Measurements from ENCODE around the gene LRRIQ1.

The LRRIQ1 gene

DNA sequence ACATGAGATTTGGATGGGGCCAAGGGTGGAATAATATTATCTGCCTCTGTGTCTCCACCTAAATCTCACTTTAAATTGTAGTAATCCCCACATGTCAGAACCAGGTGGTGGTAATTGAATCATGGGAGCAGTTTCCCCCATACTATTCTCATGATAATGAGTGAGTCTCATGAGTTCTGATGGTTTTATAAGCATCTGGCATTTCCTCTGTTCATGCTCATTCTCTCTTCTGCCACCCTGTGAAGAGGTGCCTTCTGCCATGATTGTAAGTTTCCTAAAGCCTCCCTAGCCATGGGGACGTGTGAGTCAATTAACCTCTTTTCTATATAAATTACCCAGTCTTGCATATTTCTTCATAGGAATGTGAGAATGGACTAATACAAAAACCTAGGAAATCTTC lies 29.9 kb upstream of the LRRIQ1 start:
- no peaks in the 10 kb centered on the region for H3K36me3 ChIP-seq (replicated peaks; ENCODE audit: insufficient read depth, low read length)
- no peak overlapping the region for H3K4me2 ChIP-seq (ENCODE audit: low read depth, low read length)
- H3K27me3 ChIP-seq (replicated peaks; ENCODE audit: insufficient read depth, low read length): no peaks in the 10 kb centered on the region
- H3K79me2 ChIP-seq (ENCODE audit: low read length): no peaks in the 10 kb centered on the region
- TF ChIP-seq, protein P1, sequence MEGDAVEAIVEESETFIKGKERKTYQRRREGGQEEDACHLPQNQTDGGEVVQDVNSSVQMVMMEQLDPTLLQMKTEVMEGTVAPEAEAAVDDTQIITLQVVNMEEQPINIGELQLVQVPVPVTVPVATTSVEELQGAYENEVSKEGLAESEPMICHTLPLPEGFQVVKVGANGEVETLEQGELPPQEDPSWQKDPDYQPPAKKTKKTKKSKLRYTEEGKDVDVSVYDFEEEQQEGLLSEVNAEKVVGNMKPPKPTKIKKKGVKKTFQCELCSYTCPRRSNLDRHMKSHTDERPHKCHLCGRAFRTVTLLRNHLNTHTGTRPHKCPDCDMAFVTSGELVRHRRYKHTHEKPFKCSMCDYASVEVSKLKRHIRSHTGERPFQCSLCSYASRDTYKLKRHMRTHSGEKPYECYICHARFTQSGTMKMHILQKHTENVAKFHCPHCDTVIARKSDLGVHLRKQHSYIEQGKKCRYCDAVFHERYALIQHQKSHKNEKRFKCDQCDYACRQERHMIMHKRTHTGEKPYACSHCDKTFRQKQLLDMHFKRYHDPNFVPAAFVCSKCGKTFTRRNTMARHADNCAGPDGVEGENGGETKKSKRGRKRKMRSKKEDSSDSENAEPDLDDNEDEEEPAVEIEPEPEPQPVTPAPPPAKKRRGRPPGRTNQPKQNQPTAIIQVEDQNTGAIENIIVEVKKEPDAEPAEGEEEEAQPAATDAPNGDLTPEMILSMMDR (IDR thresholded peaks at IDR 0.05; ENCODE audit: low read length): no peak
- TF ChIP-seq EZH2phosphoT487 (IDR thresholded peaks at IDR 0.05; ENCODE audit: low read length): no peak
- no peak for TF ChIP-seq EZH2 (optimal IDR thresholded peaks at IDR 0.05; ENCODE audit: low read depth, low read length)
- no peak overlapping the region for H3K4me3 ChIP-seq (ENCODE audit: low read length)
- no peak for DNase-seq
- H3K9ac ChIP-seq (ENCODE audit: low read length): no peak overlapping the region
- H3K9me2 ChIP-seq (replicated peaks; ENCODE audit: insufficient read depth, low read length): no peaks in the 10 kb centered on the region
- no peak overlapping the region for H2AFZ ChIP-seq (ENCODE audit: low read length)
- no peaks in the 10 kb centered on the region for H4K20me1 ChIP-seq (ENCODE audit: insufficient read depth, low read length)
- no peaks in the 10 kb centered on the region for H3K9me3 ChIP-seq (replicated peaks; ENCODE audit: insufficient read depth, low read length)
- H3K27ac ChIP-seq (ENCODE audit: low read length): no peak overlapping the region
- H3F3A ChIP-seq (ENCODE audit: insufficient read depth, low read length): no peaks in the 10 kb centered on the region
- no peaks in the 10 kb centered on the region for H3K4me1 ChIP-seq (ENCODE audit: low read length)

DNA sequence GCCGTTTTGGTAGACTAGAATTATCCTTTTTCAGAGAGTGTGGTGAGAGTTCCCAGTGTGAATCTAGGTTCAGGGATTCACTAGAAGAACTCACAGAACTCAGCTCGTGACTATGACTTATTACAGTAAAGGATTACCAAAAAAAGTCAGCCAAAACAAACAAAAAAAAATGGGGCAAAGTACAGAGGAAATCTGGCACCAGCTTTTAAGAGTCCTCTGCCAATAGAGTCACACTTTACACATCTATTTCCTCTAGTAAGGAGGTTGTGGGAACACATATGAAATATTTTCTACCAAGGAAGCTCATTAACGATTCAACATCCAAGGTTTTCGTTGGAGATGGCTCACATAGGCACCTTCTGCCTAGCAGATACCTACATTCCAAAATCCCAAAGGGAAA lies 28.3 kb upstream of the LRRIQ1 start:
- Histone ChIP-seq H3K79me2 (ENCODE audit: low read length) (no peaks in the 10 kb centered on the region), H3K4me1 (ENCODE audit: low read length) (no peaks in the 10 kb centered on the region), H3K9me2 (replicated peaks; ENCODE audit: insufficient read depth, low read length) (no peaks in the 10 kb centered on the region), H3K36me3 (replicated peaks; ENCODE audit: insufficient read depth, low read length) (no peaks in the 10 kb centered on the region), H3K9ac (ENCODE audit: low read length) (no peak overlapping the region), H3K4me2 (ENCODE audit: low read depth, low read length) (no peak overlapping the region), H3F3A (ENCODE audit: insufficient read depth, low read length) (no peaks in the 10 kb centered on the region), H3K4me3 (ENCODE audit: low read length) (no peak overlapping the region), H3K9me3 (replicated peaks; ENCODE audit: insufficient read depth, low read length) (no peaks in the 10 kb centered on the region), H2AFZ (ENCODE audit: low read length) (no peak overlapping the region), H3K27ac (ENCODE audit: low read length) (no peak overlapping the region), H4K20me1 (ENCODE audit: insufficient read depth, low read length) (no peaks in the 10 kb centered on the region), H3K27me3 (replicated peaks; ENCODE audit: insufficient read depth, low read length) (no peaks in the 10 kb centered on the region)
- DNase-seq: no peak
- TF ChIP-seq, protein P1 (IDR thresholded peaks at IDR 0.05; ENCODE audit: low read length): no peak
- TF ChIP-seq EZH2phosphoT487 (IDR thresholded peaks at IDR 0.05; ENCODE audit: low read length) (no peak), EZH2 (optimal IDR thresholded peaks at IDR 0.05; ENCODE audit: low read depth, low read length) (no peak)

DNA sequence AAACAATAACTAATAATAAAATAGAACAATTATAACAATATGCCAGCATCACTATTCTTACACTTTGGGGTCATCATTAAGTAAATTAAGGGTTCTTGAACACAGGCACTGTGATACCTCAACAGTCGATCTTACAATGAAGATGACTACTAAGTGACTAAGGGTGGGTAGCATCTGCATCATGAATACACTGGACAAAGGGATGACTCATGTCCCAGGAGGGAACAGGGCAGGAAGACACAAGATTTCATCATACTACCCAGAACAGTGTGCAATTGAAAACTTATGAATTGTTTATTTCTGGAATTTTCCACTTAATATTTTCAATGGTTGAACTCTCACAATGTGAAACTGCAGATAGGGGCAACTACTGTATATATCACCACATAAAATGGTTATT lies 19.7 kb upstream of the LRRIQ1 start:
- H3K4me1 ChIP-seq (ENCODE audit: low read length): no peaks in the 10 kb centered on the region
- H3F3A ChIP-seq (ENCODE audit: insufficient read depth, low read length): no peaks in the 10 kb centered on the region
- no peaks in the 10 kb centered on the region for H3K79me2 ChIP-seq (ENCODE audit: low read length)
- no peak for DNase-seq
- TF ChIP-seq EZH2phosphoT487 (IDR thresholded peaks at IDR 0.05; ENCODE audit: low read length) (no peak), EZH2 (optimal IDR thresholded peaks at IDR 0.05; ENCODE audit: low read depth, low read length) (no peak)
- TF ChIP-seq, protein P1 (IDR thresholded peaks at IDR 0.05; ENCODE audit: low read length): no peak
- H3K27me3 ChIP-seq (replicated peaks; ENCODE audit: insufficient read depth, low read length): no peaks in the 10 kb centered on the region
- H3K9me3 ChIP-seq (replicated peaks; ENCODE audit: insufficient read depth, low read length): no peaks in the 10 kb centered on the region
- no peak overlapping the region for H2AFZ ChIP-seq (ENCODE audit: low read length)
- no peak overlapping the region for H3K27ac ChIP-seq (ENCODE audit: low read length)
- H3K9me2 ChIP-seq (replicated peaks; ENCODE audit: insufficient read depth, low read length): no peaks in the 10 kb centered on the region
- H4K20me1 ChIP-seq (ENCODE audit: insufficient read depth, low read length): no peaks in the 10 kb centered on the region
- H3K4me3 ChIP-seq (ENCODE audit: low read length): no peak overlapping the region
- H3K4me2 ChIP-seq (ENCODE audit: low read depth, low read length): no peak overlapping the region
- H3K9ac ChIP-seq (ENCODE audit: low read length): no peak overlapping the region
- H3K36me3 ChIP-seq (replicated peaks; ENCODE audit: insufficient read depth, low read length): no peaks in the 10 kb centered on the region
